ENCODE measurements around the gene SH3TC2. TPM values are rescaled to one million over a fixed set of nuclear protein-coding genes. Genes with fewer than 3 reads are reported as not detected.
"Not testable (repeated sequence)": the region's sequence is repeated elsewhere in the genome, so short reads cannot be mapped to it uniquely, and the experiment has no call there.

SH3TC2 gene
- 0.41 TPM for total RNA-seq

DNA sequence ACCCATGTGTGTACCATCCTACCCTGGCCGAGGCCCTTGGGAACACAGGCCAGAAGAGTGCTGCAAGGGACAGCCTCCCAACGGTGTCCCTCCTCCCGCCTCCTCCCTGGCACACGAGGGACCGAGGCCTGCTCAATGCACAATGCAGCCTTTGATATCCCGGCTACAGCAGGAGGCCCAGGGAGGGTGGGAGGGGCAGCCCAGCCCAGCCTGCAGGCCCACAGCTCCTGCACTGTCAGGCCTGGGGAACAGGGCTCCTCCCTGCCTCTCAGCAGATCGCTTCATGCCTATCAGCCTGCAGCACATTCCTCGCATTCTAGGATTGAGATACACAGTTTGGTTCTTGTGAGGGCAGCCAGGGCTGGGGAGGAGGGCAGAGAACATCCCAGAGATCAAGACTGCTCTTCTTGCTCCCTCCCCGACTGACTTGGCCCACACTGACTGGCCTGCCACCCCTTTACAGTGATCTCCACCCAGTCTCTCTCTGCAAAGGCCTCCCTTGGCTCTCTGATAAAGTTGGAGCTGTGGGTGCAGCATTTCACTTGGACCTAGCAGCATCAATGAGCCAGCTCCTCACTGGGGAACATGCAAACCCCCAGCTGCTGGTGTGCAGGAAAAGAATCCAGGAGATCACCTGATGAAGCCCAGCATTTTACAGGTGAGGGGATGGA is at the start of gene SH3TC2:
Gene SH3TC2, minus strand, starts transcription at position 46 of the 671 bp plus-strand sequence. Its CDS starts 40 bp downstream, at position 6.
- FAIRE-seq (no peak), DNase-seq (ENCODE audit: low spot score in 2 of 2) (peak; percentile 40 to 49)

DNA sequence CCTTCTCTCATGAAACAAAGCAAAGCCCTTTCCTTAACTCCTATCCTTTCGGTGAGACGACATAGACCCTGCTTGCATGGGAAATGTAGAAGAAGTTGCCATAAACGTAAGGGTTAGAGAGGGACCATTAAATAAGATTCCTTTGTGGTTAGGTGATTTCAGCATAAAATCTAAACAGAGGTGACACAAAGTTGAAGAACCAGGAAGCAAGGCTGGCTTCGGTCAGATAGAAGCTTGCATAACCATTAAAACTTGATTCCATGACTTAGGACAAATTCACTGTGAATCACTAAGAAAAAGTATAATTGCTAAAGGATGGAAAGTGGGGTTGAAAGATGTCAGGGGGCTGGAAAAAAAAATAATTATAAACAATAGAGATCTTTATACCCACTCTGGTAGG is 47.5 kb upstream of the SH3TC2 start:
- DNase-seq (ENCODE audit: low spot score in 2 of 2): no peak
- FAIRE-seq: no peak

DNA sequence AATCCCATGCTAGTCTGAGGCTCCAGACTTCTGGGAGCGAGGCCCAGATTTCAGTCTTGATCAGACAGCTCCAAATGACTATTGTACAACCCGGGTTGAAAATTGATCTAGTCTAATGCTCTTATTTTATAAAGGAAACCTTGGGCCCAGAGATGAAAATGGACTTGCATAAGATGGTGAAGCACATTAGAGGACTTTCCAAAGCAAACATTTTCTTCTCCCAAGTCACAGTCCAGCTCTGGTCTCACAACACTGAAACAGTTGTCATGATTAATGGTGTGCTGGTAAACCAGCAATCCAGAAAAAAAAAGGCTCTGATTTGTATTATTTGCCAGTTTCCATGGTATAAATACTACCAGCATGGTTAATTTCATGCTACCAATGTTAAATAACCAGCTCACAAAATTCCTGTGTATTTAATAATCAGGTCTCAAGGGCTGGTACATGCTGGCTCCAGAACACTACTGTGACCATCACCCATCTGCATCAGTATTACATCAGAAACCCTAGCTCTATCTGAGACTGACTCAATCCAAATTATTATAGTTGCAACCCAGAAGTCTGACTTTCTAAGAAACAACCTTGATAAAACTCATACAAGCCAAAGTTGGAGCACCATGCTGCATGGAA is 45.9 kb upstream of the SH3TC2 start:
- FAIRE-seq (no peak), DNase-seq (ENCODE audit: low spot score in 2 of 2) (no peak)

DNA sequence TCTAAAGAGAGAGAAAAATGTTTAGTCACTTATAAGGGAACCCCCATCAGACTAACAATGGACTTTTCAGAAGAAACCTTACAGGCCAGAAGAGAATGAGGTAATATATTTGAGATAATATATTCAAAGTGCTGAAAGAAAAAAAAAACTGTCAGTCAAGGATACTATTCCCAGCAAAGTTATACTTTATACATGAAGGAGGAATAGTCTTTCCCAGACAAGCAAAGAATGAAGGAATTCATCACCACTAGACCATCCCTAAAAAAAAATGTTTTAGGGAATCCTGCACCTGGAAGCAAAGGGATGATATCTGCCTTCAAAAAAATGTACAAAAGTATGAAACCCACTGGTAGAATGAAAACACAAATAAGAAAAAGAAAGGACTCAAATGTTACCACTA is 37.5 kb upstream of the SH3TC2 start:
- no peak for FAIRE-seq
- DNase-seq (ENCODE audit: low spot score in 2 of 2): no peak

DNA sequence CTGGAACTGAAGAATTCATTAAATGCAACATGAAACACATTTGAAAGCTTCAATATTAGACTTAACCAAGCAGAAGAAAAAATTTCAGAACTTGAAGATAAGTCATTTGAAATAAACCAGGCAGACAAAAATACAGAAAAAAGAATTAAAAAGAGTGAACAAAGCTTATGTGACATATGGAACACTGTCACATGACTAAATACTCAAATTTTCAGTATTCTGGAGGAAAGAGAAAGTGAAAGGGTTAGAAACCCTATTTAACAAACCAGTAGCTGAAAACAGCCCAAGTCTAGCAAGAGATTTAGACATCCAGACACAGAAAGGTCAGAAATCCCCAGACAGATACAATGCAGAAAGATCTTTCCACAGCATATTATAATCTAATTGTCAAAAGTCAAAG is 37.1 kb upstream of the SH3TC2 start:
- FAIRE-seq (no peak), DNase-seq (ENCODE audit: low spot score in 2 of 2) (no peak)

DNA sequence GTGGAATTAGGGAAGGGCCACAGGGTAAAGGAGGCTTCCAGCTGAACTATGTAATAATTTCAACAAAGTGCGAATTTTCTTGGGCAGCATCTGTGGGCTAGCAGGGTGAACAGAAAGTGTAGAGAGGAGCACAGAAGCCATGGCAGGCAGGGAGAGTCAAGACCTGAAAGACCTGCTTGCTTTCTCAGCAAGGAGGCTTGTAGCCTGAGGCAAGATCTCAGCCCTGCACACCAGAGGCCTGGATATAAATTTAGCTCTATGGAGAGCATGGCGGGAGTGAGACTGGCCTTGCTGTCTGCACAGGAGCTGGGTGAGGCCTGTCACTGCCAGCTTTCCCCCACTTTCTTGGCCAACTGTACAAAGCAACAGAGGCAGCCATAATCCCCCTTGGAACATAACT is 32.1 kb upstream of the SH3TC2 start:
- FAIRE-seq: no peak
- DNase-seq (ENCODE audit: low spot score in 2 of 2): no peak

DNA sequence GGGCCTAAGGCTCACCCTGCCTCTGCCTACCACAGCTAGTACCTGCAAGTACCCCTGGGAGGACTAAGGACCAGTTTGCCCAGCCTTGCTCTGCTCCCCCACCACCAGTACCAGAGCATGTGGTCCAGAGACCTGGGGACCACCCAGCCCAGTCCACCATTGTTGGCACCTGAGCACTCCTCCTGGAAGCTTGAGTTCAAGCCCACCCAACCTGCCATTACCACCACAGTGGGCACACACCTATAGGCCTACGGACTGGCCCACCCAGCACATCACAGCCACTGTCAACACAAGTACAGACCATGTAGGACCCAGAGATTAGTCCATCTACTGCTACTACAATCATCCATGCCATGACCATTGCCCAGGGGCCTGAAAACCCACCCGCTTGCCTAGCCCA is 30.8 kb upstream of the SH3TC2 start:
- no peak for DNase-seq (ENCODE audit: low spot score in 2 of 2)
- FAIRE-seq: no peak

DNA sequence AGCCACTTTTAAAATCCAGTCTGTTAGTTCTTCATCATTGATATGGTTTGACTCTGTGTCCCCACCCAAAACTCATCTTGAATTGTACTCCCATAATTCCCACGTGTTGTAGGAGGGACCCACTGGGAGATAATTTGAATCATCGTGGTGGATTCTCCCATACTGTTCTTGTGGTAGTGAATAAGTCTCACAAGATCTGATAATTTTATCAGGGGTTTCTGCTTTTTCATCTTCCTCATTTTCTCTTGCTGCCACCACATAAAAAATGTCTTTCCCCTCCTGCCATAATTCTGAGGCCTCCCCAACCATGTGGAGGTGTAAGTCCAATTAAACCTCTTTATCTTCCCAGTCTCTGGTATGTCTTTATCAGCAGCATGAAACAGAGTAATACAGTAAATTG is 26.9 kb upstream of the SH3TC2 start:
- FAIRE-seq (no peak), DNase-seq (ENCODE audit: low spot score in 2 of 2) (no peak)

DNA sequence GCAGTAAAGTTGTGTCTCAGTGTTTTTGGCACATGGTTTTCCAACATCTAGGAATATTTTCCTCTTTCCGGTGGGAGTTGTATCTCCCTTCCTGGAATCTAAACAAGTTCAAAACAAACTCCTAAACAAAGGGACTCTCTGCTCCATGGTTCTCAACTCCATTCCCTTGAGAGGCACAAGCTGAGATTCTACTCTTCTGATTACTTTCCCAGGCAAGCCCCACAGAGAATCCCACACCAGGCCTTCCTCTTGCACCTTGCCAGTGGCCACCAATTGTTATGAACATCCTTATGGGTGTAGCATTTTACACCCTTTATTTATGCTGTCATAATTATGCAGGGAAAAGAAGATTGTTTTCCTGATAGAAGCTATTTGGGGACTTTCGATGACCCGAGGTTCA is 25.8 kb upstream of the SH3TC2 start:
- DNase-seq (ENCODE audit: low spot score in 2 of 2) (no peak), FAIRE-seq (no peak)

DNA sequence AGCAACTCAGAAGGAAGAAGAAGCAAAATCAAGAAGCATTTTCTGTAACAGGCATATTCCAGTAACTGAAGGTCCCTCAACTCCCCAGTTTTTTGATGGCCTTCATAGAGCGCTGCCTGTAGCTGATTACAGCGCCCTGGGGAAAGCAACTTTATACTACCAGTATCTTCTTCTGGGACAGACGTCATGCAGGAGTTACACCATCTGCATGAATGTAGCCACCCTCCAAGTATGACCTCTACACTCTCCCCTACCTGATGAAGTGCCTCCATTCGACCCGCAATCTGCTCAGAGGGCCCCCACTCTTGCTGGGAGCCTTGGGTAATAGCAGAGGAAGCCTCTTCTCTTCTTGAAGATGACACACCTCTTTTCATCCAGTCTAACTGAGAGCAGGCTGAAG is 21.0 kb upstream of the SH3TC2 start:
- DNase-seq (ENCODE audit: low spot score in 2 of 2): no peak
- FAIRE-seq: no peak

DNA sequence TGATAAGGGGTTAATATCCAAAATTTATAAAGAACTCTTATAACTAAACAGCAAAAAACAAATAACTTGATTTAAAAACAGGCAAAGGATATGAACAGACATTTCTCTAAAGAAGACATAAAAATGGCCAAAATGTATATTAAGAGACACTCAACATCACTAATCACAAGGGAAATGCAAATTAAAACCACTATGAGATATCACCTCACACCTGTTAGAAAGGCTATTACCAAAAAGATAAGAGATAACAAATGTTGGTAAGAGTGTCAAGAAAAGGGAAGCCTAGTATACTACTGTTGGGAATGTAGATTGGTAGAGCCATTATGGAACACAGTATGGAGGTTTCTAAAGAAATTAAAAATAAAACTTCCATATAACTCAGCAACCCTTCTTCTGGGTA is 19.4 kb upstream of the SH3TC2 start:
- FAIRE-seq: no peak

DNA sequence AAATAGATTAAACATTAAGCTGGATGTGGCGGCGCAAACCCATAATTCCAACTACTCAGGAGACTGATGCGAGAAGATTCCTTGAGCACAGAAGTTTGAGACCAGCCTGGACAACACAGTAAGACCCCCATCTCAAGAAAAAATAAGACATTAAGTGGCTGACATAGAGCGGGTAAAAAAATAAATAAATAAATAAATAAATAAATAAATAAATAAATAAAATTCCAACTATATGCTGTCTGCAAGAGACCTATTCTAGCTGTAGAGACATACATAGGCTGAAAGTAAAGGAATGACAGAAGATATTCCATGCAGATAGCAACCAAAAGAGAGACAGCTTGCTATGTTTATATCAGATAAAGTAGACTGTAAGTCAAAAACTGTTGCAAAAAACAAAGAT is 17.4 kb upstream of the SH3TC2 start:
- DNase-seq (ENCODE audit: low spot score in 2 of 2) (no peak), FAIRE-seq (no peak)

More for the DNA sequence above, 19.4 kb upstream of the SH3TC2 start:
- no peak for DNase-seq (ENCODE audit: low spot score in 2 of 2)

DNA sequence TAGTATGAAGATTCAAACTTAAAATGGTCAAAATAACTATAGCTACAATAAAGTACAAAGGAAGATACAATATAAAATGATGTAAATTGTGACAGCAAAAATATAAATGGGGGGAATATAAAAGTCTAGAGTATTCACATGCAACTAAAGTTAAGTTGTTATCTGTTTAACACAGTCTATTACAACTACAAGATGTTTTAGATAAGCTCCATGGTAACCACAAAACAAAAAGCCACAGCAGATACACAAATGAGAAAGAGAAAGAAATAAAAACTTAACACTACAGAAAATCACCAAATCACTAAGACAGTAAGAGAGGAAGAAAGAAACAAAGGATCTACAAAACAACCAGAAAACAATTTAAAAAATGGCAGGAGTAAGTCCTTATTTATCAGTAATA is 17.0 kb upstream of the SH3TC2 start:
- no peak for FAIRE-seq

DNA sequence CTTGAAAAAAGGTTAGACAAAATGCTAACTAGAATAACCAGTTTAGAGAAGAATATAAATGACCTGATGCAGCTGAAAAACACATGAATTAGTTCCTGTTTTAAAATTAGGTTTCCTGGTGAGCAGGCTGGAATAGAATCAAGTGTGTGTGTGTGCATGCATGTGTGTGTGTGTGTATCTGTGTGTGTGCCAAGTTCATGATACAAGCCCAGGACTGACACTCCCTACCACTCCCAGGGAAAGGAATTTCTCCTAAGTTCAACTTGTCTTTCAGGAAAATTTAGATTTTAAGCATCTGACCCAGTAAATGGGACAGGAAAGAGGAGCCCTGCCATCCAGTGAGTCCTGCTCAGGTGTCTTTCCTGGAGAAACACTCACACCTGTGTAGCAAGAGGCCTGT is 11.2 kb upstream of the SH3TC2 start:
- not testable (repeated sequence) for FAIRE-seq; DNase-seq (ENCODE audit: low spot score in 2 of 2)

More for the DNA sequence above, 17.0 kb upstream of the SH3TC2 start:
- DNase-seq (ENCODE audit: low spot score in 2 of 2): no peak

DNA sequence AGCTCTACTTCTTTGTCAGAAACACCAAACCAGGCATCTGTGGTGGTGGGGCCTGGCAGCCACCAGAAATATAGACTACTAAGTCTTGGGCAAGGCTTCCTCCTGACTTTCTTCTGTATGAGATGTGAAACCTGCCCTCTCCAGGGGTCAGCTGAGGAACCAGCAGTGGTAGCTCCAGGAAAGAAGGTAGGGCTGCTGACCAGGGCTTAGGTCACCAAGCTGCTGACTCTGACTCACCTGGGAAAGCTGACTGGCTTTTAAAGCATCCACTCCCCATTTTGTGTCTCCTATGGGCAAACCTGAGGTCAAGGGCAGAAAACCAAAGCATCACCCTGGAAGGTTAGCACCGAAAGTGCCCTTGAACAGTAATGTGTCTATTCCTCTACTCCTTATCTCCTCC is 10.4 kb upstream of the SH3TC2 start:
- no peak for FAIRE-seq

DNA sequence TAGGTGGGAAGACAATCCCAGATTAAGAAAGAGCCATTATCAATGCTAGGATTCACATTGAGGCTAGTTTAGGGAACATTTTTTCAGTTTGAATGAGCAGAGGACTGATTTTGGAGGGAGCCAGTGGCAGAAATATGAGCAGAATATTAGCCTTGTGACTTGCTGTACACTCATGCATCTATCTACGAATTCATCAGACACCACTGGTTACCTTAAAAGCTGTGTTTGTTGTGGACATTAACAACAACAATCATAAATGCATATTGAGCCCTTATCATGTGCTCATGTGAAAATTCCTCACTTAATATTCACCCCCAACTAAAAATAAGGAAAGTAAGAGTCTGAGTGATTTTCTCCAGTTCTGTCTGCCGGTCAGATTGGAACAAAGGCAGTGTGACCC is 9.9 kb upstream of the SH3TC2 start:
- FAIRE-seq (no peak), DNase-seq (ENCODE audit: low spot score in 2 of 2) (no peak)

More for the DNA sequence above, 10.4 kb upstream of the SH3TC2 start:
- DNase-seq (ENCODE audit: low spot score in 2 of 2): no peak

DNA sequence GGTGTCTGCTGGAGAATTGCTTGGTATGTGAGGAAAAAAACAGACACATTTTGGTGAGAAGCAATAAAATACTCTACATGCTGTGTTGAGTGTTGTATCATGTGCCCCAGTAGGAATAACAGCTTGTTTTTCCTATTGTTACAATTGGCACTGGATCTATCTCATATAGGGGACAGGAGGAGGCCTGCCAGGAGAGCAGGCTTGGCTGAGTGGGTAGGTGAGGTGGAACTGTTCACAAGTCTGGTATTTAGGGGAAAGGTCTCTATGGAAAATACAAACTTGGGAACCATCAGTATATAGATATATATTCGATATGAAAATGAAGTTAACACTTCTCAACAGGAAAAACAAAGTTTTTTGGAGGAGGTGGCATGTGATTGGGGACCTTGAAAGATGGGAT is 9.5 kb upstream of the SH3TC2 start:
- no peak for FAIRE-seq
- DNase-seq (ENCODE audit: low spot score in 2 of 2): no peak

DNA sequence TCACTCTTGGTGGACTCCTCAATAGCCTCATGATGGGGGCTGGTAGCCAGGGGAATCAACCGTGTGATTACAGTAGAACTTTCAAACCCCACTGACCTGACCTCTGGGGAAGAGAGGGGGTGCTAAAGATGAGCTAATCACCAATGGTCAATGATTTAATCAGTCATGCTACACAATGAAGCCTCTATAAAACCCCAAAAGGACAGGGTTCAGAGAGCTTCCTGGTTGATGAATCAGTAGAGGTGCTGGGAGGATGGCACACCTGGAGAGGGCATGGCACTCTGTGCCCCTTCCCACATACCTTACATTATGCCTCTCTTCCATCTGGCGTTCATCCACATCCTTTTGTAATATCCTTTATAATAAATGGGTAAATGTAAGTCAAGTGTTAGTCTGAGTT is 8.9 kb upstream of the SH3TC2 start:
- DNase-seq (ENCODE audit: low spot score in 2 of 2): no peak
- no peak for FAIRE-seq

DNA sequence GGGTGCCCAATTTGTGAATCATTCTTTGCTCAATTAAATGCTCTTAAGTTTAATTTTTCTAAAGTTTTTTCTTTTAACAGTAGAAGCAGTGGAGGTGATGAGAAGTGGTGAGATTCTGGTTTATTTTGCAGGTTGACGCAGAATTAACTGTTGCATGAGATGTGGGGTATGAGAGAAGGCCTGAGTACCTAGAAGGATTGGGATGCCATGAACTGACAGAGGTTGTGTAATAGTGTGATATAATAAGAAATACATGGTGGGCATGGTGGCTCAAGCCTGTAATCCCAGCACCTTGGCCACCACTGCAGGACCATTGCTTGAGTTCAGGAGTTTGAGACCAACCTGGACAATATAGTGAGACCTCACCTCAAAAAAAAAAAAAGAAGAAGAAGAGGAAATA is 8.4 kb upstream of the SH3TC2 start:
- FAIRE-seq (no peak), DNase-seq (ENCODE audit: low spot score in 2 of 2) (no peak)

DNA sequence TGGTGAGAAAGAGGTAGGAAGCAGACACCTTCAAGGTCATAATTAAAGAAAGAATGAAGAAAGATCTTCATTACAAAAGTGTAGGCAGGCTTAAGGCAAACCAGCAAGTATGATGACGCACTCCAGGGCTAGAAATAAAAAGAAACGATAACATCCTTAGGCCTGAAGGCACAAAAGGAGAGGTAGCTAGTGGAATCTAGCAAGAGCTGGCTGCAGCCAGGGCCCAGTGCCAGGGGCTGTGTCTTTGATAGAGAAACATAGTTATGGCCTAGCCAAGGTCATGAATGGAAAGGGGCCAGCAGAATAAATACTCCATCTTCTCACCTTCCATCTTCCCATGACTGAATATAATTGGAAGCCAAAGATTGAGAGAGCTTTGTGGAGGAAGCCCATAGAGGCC is 6.8 kb upstream of the SH3TC2 start:
- no peak for DNase-seq (ENCODE audit: low spot score in 2 of 2)
- FAIRE-seq: no peak

DNA sequence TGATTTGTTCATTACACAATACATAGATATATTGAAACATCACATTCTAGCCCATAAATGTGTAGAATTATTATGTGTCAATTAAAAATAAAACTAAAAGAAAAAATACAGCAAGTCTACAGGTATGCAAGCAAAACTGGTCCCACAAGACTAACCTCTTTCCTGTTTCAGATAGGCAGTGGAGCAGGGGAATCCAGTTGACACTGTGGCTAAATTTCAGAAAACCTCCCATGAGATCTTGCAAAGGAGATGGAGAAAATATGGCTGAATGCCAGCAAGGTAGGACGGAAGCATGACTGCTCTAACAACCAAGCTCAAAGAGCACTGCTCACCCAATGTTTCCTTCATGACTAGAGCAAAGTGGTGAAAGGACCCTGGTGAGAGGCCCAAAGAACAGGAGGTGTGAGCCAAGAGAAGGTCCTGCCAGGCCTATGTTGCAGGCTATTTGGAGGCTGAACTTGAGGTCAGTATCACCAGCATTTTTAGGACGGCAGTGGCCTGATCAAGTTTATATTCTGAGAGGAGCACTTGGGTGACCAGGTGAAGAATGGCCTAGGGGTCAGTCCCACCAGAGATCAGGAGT is 1.1 kb upstream of the SH3TC2 start:
- DNase-seq (ENCODE audit: low spot score in 2 of 2): no peak
- no peak for FAIRE-seq

DNA sequence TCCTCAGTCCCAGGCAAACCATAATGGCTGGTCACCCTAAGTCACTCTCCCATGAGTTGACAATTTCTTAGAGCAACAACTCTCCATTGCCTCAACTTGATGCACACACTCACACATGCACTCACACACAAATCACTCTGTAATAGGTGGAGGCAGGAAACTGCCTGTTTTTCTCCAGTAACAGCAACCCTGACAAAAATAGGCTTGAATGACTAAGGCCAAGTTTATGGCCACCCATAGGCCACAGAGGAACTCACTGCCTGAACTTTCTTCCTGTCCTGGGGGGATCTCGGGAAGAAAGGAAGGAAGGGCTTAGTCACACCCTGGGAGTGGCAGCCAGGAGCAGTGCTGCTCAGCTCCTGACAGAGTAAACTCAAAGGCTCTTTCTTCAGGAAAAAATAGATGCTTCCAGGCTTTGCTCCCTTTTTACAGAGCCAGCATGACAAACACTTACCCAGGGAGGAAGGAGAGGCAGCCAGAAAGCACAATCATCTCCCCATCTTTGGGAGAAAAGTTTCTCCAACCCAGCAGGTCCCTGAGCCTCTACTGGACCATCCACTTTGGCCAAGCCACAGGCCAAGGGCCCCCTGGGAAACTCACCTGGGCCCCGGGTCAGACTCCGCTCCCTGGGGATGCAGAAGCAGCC is 368 bp downstream of the SH3TC2 start:
- FAIRE-seq (no peak), DNase-seq (ENCODE audit: low spot score in 2 of 2) (peak in 1 of 2 donors; percentile 30)

Measured in frontal cortex (tissue), 4 donors.